PC-9 (cell line): ENCODE data around the gene CCNH.

Experiments
- CTCF ChIP-seq: fragments of 200-600 bp; sonication (generic); conservative IDR thresholded peaks from 2 replicates; pipeline ENCODE4 v1.6.1; 2017; ENCODE audit warnings: mixed run types, antibody characterized with exemption, mild to moderate bottlenecking, moderate library complexity
- EZH2 ChIP-seq: fragments of 200-600 bp; sonication (generic); IDR thresholded peaks from 2 replicates; pipeline ENCODE4 v1.8.0; 2017; ENCODE audit warnings: antibody characterized with exemption, low read depth

GRCh38 chr5:87405472-87406155 is 7.1 kb downstream of the CCNH start:
- TF ChIP-seq CTCF: no peak
- TF ChIP-seq EZH2: no peak
